HepG2 (cell line): Measurements from ENCODE around the gene TMEM8B. TPM values are rescaled to one million over a fixed set of nuclear protein-coding genes. Genes with fewer than 3 reads are reported as not detected.

Experiments used
- ISX ChIP-seq: sonication (generic); formaldehyde crosslinking; conservative IDR thresholded peaks from 2 replicates; pipeline ENCODE4 v1.5.0; 2020; ENCODE audit warnings: missing genetic modification reagents
- LBX2 ChIP-seq: sonication (generic); formaldehyde crosslinking; IDR thresholded peaks from 2 replicates; pipeline ENCODE4 v1.5.0; 2020; ENCODE audit warnings: missing genetic modification reagents, mild to moderate bottlenecking, borderline replicate concordance
- MAX ChIP-seq: IDR thresholded peaks from 2 replicates; pipeline ENCODE4 v1.6.1; 2012; ENCODE audit warnings: inconsistent platforms
- MBNL3 ChIP-seq: fragments of 250-450 bp; sonication (Bioruptor Pico); conservative IDR thresholded peaks from 2 replicates; pipeline ENCODE4 v1.8.0; 2022; ENCODE audit warnings: mild to moderate bottlenecking, inconsistent platforms
- MTERF4 ChIP-seq: sonication (generic); formaldehyde crosslinking; IDR thresholded peaks from 2 replicates; pipeline ENCODE4 v1.8.0; 2023; ENCODE audit warnings: mild to moderate bottlenecking, missing genetic modification reagents
- PATZ1 ChIP-seq: sonication (generic); formaldehyde crosslinking; IDR thresholded peaks from 2 replicates; pipeline ENCODE4 v1.4.0; 2020; ENCODE audit warnings: missing genetic modification reagents
- PCBP2 ChIP-seq: fragments of 200-400 bp; formaldehyde crosslinking; optimal IDR thresholded peaks from 2 replicates; pipeline ENCODE3; 2018; ENCODE audit warnings: low read length, low read depth; ENCODE audit not compliant: poor library complexity, severe bottlenecking
- PRDM10 ChIP-seq: sonication (generic); formaldehyde crosslinking; IDR thresholded peaks from 2 replicates; pipeline ENCODE4 v1.4.0; 2020; ENCODE audit warnings: low read depth, missing genetic modification reagents
- RERE ChIP-seq: IDR thresholded peaks from 2 replicates; pipeline ENCODE4 v1.6.1; 2016; ENCODE audit warnings: low read depth, missing genetic modification reagents, missing compliant biosample characterization
- ZNF256 ChIP-seq: sonication (generic); formaldehyde crosslinking; conservative IDR thresholded peaks from 2 replicates; pipeline ENCODE4 v1.4.0; 2020; ENCODE audit warnings: missing genetic modification reagents
- ZNF644 ChIP-seq: IDR thresholded peaks from 2 replicates; pipeline ENCODE4 v1.6.1; 2016; ENCODE audit warnings: low read depth
- polyA plus RNA-seq, 8 experiments: library from polyadenylated mRNA; depleted of rRNA in 3 of 8; stranded (reverse) in 7 of 8; unstranded in 1 of 8; fragments of >200 nt; fragmentation: Illumina TruSeq in 4 of 8; extraction: Trizol in 4 of 8; gene quantifications; 2 replicates each; pipeline versions ENCODE4 v1.2.1 to v1.2.3, GENCODE V29; 2011 to 2016; ENCODE audit warnings: low read depth in 4 of 8, missing spikeins in 1 of 8, mixed read lengths in 1 of 8; ENCODE audit not compliant: insufficient read depth in 1 of 8
- total RNA-seq, 5 experiments: library from RNA; depleted of rRNA; stranded (reverse); fragments of >200 nt; fragmentation: Illumina TruSeq; extraction: Trizol; gene quantifications; 2 replicates each; pipeline ENCODE4 v1.2.3, GENCODE V29; 2016; ENCODE audit warnings: low read depth in 1 of 5

The TMEM8B gene
- total and polyA plus RNA-seq, 2 of the 13 experiments (the other 11 are each of a cell fraction or from before 2014, with no cell fraction given), result 2.1 to 2.7 TPM

- no peak for TF ChIP-seq RERE
- 0 out of 2 replicates have a peak, but pooled peaks have one; percentile 18 for TF ChIP-seq MTERF4 (CRISPR knock-in tag)
- TF ChIP-seq ZNF256 (CRISPR knock-in tag), result 0 out of 2 replicates have a peak, but pooled peaks have one; percentile 31
- TF ChIP-seq PRDM10, result peak; percentile 71; the same call in 1 of the 2 replicates
- TF ChIP-seq MAX, result no peak; the same call in 1 of the 2 replicates
- no peak for TF ChIP-seq PCBP2
- no peak; the same call in 1 of the 2 replicates for TF ChIP-seq ISX (CRISPR knock-in tag)
- TF ChIP-seq ZNF644 (CRISPR knock-in tag), result 0 out of 2 replicates have a peak, but pooled peaks have one; percentile 8
- TF ChIP-seq MBNL3 (CRISPR knock-in tag), result no peak
- TF ChIP-seq LBX2 (CRISPR knock-in tag), result 0 out of 2 replicates have a peak, but pooled peaks have one; percentile 84
- TF ChIP-seq PATZ1 (CRISPR knock-in tag), result no peak
Measured at GRCh38 chr9:35814841-35815543, 14.0 kb upstream of the TMEM8B start, which contains the start of gene HINT2 (continued).
